ENCODE results near the gene WDR74.
"Not testable (repeated sequence)": the region's sequence is repeated elsewhere in the genome, so short reads cannot be mapped to it uniquely, and the experiment has no call there.

Gene WDR74

DNA sequence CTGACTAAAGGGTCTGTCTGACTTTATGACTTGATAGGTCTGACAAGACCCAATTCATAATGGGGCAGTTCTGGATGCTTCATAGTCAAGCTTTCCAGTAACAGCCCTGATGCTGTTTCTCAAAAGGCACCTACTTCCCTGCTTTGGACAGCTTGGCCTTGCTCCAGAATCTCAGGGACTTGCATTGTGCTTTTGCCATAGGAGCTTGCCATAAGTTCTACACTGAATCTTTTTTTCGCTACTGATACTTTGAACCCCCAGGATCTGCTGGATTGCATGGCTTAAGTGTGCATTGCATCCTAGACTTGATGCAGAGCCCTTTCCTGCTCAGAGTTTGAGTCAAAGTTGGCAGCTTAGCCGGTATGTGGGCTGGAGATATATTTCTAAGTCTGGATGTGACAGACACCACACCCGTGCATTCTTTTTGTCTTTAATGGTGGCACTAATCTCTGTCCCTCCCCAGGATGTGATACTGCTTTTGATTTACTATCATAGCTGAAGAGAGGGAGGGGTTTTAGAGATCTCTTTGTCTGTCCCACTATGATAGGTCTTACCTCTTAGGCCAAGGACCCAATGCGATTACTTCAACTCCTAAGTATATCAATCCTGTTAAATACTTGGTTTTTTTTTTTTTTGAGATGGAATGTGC is 24.4 kb upstream of the WDR74 start:
- no peak for TF ChIP-seq POLR2A (IDR thresholded peaks at IDR 0.05; ENCODE audit: extremely low read depth, insufficient read length)
- TF ChIP-seq, protein P1, sequence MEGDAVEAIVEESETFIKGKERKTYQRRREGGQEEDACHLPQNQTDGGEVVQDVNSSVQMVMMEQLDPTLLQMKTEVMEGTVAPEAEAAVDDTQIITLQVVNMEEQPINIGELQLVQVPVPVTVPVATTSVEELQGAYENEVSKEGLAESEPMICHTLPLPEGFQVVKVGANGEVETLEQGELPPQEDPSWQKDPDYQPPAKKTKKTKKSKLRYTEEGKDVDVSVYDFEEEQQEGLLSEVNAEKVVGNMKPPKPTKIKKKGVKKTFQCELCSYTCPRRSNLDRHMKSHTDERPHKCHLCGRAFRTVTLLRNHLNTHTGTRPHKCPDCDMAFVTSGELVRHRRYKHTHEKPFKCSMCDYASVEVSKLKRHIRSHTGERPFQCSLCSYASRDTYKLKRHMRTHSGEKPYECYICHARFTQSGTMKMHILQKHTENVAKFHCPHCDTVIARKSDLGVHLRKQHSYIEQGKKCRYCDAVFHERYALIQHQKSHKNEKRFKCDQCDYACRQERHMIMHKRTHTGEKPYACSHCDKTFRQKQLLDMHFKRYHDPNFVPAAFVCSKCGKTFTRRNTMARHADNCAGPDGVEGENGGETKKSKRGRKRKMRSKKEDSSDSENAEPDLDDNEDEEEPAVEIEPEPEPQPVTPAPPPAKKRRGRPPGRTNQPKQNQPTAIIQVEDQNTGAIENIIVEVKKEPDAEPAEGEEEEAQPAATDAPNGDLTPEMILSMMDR (IDR thresholded peaks at IDR 0.05; ENCODE audit: low read depth, low read length): no peak
- TF ChIP-seq MYC (IDR thresholded peaks at IDR 0.05; ENCODE audit: low read depth, low read length): no peak
- TF ChIP-seq, protein P2, sequence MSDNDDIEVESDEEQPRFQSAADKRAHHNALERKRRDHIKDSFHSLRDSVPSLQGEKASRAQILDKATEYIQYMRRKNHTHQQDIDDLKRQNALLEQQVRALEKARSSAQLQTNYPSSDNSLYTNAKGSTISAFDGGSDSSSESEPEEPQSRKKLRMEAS (IDR thresholded peaks at IDR 0.05; ENCODE audit: low read depth, low read length): no peak
- H3K4me3 ChIP-seq (ENCODE audit: low read depth, low read length): no peak overlapping the region
- no peak for DNase-seq (ENCODE audit: low read depth)

DNA sequence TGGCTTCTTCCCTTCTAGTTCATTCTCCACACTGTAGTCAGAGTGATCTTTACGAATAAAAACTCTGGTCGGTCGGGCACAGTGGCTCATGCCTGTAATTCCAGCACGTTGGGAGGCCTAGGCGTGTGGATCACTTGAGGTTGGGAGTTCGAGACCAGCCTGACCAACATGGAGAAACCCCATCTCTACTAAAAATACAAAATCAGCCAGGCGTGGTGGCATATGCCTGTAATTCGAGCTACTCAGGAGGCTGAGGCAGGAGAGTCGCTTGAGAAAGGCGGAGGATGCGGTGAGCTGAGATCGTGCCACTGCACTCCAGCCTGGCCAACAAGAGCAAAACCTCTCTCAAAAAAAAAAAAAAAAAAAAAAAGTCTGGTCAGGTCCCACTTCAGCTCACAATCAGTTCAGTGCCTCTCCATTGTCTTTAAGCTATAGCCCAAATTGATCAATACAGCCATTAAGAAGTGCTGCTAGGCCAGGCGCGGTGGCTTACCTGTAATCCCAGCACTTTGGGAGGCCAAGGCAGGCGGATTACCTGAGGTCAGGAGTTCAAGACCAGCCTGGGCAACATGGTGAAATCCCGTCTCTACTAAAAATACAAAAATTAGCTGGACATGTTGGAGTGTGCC is 22.3 kb upstream of the WDR74 start:
- not testable (repeated sequence) for H3K4me3 ChIP-seq (ENCODE audit: low read depth, low read length); DNase-seq (ENCODE audit: low read depth)

DNA sequence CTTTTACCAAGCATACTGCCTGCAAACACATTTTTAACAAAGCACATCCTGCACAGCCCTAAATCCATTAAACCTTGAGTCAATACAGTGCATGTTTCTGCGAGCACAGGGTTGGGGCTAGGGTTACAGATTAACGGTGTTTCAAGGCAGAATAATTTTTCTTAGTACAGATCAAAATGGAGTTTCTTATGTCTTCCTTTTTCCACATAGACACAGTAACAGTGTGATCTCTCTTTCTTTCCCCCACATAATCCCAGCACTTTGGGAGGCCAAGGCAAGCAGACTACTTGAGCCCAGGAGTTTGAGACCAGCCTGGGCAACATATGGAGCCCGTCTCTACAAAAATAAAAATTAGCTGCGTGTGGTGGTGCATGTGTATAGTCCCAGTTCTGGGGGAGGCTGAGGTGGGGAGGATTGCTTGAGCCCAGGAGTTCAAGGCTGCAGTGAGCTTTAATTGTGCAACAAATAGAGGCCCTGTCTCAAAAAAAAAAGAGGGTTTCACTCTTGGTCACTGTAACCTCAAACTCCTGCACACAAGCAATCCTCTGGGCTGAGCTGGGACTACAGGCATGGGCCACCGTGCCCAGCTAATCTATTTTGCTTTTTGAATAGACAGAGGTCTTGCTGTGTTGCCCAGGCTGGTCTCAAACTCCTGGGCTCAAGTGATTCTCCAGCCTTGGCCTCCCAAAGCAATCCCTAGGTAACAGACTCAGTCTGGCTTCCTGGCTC is 21.6 kb upstream of the WDR74 start:
- DNase-seq (ENCODE audit: low read depth): peak; percentile 58
- no peak for TF ChIP-seq POLR2A (IDR thresholded peaks at IDR 0.05; ENCODE audit: extremely low read depth, insufficient read length)
- no peak for TF ChIP-seq MYC (IDR thresholded peaks at IDR 0.05; ENCODE audit: low read depth, low read length)
- TF ChIP-seq, protein P2 (IDR thresholded peaks at IDR 0.05; ENCODE audit: low read depth, low read length): no peak
- TF ChIP-seq, protein P1 (IDR thresholded peaks at IDR 0.05; ENCODE audit: low read depth, low read length): no peak
- no peak overlapping the region for H3K4me3 ChIP-seq (ENCODE audit: low read depth, low read length)

DNA sequence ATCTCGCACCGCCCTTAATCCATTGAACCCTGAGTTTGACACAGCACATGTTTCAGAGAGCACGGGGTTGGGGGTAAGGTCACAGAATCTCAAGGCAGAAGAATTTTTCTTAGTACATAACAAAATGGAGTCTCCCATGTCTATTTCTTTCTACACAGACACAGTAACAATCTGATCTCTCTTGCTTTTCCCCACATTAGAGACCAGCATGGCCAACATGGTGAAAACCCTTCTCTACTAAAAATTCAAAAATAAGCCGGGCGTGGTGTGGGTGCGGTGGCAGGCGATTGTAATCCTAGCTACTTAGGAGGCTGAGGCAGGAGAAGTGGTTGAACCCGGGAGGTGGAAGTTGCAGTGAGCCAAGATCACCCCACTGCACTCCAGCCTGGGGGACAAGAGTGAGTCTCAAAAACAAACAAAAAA is 19.9 kb upstream of the WDR74 start:
- H3K4me3 ChIP-seq (ENCODE audit: low read depth, low read length); DNase-seq (ENCODE audit: low read depth): not testable (repeated sequence)

DNA sequence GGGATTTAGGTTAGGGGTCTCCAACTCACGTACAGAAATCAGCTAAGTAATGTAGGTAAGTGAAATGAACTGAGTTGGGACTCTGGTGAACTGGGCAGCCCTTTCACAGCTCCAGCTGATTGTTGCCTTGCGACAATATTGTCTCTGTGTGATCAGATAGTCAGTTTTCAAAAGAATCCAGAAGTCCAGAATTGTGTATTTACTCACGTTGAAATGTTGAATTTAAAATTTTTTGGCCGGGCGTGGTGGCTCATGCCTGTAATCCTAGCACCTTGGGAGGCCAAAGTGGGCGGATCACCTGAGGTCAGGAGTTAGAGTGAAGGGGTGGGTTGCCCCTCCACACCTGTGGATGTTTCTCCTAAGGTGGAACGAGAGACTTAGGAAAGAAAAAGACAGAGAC is 18.8 kb upstream of the WDR74 start:
- TF ChIP-seq, protein P2 (IDR thresholded peaks at IDR 0.05; ENCODE audit: low read depth, low read length): no peak
- TF ChIP-seq MYC (IDR thresholded peaks at IDR 0.05; ENCODE audit: low read depth, low read length) (no peak), POLR2A (IDR thresholded peaks at IDR 0.05; ENCODE audit: extremely low read depth, insufficient read length) (no peak)
- TF ChIP-seq, protein P1 (IDR thresholded peaks at IDR 0.05; ENCODE audit: low read depth, low read length): no peak
- H3K4me3 ChIP-seq (ENCODE audit: low read depth, low read length): peak overlapping the region; percentile 88
- DNase-seq (ENCODE audit: low read depth): no peak

DNA sequence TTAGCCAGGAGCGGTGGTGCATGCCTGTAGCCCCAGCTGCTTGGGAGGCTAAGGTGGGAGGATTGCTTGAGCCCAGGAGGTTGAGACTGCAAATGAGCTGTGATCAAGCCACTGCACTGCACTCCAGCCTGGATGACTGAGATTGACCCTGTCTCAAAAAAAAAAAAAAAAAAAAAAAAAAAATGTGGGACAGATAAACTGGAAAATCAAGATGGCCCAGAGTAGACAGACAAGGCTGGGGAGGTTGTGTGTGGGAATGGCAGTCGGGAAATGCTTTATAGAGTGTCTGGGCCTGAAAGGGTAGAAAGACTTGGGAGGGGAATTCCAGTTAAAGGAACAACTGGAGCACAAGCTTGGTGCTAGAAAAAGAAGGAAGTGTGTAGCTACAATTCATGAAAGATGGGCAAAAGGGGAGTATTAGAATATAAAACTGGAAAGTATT is 18.2 kb upstream of the WDR74 start:
- no peak for DNase-seq (ENCODE audit: low read depth)
- TF ChIP-seq, protein P2 (IDR thresholded peaks at IDR 0.05; ENCODE audit: low read depth, low read length): no peak
- TF ChIP-seq POLR2A (IDR thresholded peaks at IDR 0.05; ENCODE audit: extremely low read depth, insufficient read length): no peak
- TF ChIP-seq MYC (IDR thresholded peaks at IDR 0.05; ENCODE audit: low read depth, low read length): no peak
- TF ChIP-seq, protein P1 (IDR thresholded peaks at IDR 0.05; ENCODE audit: low read depth, low read length): no peak
- peak overlapping the region; percentile 88 for H3K4me3 ChIP-seq (ENCODE audit: low read depth, low read length)

Measured in NB4 (cell line).